Fibroblast of lung (primary cell): ENCODE measurements around the gene SLC25A27.

Source experiments
- CTCF ChIP-seq, 2 donors: IDR thresholded peaks in 1 of 2; conservative IDR thresholded peaks in 1 of 2; 1 replicate in 1 of 2; 2 replicates in 1 of 2; pipeline ENCODE4 v1.5.1; 2011 to 2012; ENCODE audit warnings: low read length in 2 of 2, control low read depth in 1 of 2, inconsistent platforms in 1 of 2, low read depth in 1 of 2, mild to moderate bottlenecking in 1 of 2
- EZH2 ChIP-seq: IDR thresholded peaks from 2 replicates; pipeline ENCODE4 v1.5.1; 2012; ENCODE audit warnings: low read length, control low read depth, mild to moderate bottlenecking; ENCODE audit errors: missing control alignments

GRCh38 chr6:46651816-46652215, 959 bp upstream of the SLC25A27 start:
- TF ChIP-seq EZH2: no peak
- TF ChIP-seq CTCF (conservative IDR thresholded peaks at IDR 0.05 in 1 of 2, IDR thresholded peaks at IDR 0.05 in 1 of 2; ENCODE audit: low read depth in 1 of 2, low read length in 2 of 2): no peak
